HS-27A (cell line): Measurements from ENCODE around the gene GCH1.
"Not testable (repeated sequence)": the region's sequence is repeated elsewhere in the genome, so short reads cannot be mapped to it uniquely, and the experiment has no call there.

Experiments used
- DNase-seq: peaks from one replicate; pipeline ENCODE4 v3.0.0-alpha.2; 2012; ENCODE audit warnings: low read depth, missing footprints

GCH1 gene, protein sequence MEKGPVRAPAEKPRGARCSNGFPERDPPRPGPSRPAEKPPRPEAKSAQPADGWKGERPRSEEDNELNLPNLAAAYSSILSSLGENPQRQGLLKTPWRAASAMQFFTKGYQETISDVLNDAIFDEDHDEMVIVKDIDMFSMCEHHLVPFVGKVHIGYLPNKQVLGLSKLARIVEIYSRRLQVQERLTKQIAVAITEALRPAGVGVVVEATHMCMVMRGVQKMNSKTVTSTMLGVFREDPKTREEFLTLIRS

GRCh38 chr14:54902521-54903420 lies at the start of gene GCH1:
Gene GCH1 (minus strand): TSS chr14:54902826. CDS start chr14:54902663, 163 bp downstream.
- no peak for DNase-seq

- DNase-seq: no peak
These were observed 44.6 kb upstream of the GCH1 start for GRCh38 chr14:54947230-54947629.

DNA sequence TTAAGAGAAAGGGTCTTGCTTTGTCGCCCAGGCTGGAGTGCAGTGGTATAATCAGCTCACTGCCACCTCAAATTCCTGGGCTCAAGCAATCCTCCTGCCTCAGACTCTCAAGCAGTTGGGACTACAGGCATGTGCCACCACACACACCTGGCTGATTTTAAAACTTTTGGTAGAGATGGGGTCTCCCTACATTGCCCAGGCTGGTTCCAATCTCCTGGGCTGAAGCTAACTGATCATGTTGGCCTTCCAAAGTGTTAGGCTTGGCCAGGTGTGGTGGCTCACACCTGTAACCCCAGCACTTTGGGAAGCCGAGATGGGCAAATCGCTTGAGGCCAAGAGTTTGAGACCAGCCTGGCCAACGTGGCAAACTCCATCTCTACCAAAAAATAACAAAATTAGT lies 43.9 kb upstream of the GCH1 start:
- no peak for DNase-seq

GRCh38 chr14:54944737-54945391 lies 42.2 kb upstream of the GCH1 start:
- no peak for DNase-seq

- no peak for DNase-seq
These were observed 40.3 kb upstream of the GCH1 start for GRCh38 chr14:54942913-54943312.

- DNase-seq: no peak
These were observed 34.2 kb upstream of the GCH1 start for GRCh38 chr14:54936816-54937215.

DNA sequence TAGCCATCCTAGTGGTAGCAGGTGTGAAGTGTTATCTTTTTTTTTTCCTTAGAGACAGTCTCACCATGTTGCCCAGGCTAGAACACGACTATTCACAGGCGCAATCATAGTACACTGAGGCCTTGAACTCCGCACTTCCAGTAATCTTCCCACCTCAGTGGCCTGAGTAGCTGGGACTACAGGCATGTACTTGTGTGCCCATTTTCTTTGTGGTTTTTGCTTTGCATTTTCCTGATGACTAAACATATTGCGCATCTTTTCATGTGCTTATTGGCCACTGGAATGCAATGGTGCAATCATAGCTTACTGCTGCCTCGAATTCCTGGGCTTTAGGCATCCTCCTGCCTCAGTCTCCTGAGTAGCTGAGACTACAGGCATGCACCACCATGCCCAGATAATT lies 33.3 kb upstream of the GCH1 start:
- no peak for DNase-seq

DNA sequence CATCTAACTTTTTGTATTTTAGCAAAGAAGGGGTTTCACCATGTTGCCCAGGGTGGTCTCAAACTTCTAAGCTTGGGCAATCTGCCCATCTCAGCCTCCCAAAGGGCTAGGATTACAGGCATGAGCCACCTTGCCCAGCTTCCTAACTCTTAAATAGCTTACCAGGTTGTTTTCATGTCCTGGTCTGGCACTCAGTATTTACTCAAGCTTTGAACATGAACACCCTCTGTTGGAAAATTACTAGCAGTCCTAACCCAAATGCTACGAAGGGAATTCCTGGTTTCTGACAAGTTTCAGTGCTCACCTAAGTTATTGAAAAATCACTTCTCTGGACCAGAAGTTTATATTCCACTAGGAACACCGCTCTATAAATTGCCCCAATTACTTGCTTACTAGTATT lies 32.5 kb upstream of the GCH1 start:
- no peak for DNase-seq

DNA sequence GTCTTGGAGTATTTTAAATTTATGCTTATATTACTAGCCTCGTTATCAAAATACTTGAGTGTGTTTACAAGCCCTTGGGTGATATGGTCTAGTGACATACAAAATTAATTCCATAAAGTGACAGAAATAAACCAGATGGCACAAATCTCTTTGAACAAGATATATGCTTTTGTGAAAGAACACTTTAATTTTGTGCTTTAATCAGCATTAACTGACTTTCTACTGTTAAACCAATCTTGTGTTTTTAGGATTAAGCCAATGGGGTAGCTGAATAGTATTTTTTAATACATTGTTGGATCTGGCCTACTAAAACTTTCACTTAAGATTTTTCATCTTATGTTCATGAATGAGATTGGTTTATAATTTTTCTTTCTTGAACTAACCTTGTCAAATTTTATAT lies 30.4 kb upstream of the GCH1 start:
- no peak for DNase-seq

DNA sequence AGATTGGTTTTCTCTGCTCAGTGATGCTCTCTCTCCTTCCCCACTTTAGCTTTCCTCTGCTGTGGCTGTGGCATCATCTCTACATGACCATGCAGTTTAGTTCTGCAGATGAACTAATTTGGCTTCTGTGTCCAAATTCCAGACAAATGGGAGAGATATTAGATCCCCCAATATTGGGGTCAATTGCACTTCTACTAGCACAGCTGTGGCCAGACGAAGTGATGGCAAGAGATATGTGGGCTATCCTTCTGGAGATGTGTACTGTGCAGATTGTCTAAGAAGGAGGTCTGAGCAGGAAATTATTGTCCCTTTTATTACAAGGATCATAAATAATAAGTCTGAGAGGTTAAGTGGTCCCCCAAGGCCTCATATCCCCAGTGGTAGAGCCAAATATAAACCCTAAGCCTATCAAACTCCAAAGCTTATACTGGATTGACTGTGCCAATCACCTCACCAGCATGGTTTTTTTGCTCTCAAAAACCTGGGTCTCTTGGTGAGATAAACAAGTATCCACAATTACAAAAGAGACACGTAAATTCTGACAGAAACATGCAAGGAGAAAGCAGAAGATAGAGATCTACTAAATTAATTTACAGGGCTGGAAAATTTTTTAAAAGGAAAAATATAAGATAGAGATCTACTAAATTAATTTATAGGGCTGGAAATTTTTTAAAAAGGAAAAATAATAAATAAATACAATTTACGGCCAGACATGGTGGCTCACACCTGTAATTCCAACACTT lies 29.1 kb upstream of the GCH1 start:
- no peak for DNase-seq

DNA sequence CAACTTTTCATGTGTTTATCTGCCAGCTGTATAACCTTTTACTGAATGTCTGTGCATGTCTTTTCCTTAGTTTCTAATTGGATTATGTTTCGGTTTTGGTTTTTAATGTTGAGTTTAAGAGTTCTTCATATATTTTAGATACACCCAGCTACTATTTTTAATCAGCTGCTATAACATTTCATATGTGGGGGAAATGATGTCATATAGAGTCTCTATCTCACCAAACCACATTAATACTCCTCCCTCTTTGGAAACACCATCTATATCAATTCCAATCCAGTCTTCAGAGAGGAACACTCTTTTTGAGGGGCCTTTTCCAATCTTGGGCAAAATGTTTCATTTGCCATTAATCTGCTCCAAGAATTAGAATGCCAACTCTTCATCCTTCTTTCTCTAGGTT lies 28.5 kb upstream of the GCH1 start:
- DNase-seq: no peak

- no peak for DNase-seq
These were observed 26.9 kb upstream of the GCH1 start for GRCh38 chr14:54929556-54929955.

DNA sequence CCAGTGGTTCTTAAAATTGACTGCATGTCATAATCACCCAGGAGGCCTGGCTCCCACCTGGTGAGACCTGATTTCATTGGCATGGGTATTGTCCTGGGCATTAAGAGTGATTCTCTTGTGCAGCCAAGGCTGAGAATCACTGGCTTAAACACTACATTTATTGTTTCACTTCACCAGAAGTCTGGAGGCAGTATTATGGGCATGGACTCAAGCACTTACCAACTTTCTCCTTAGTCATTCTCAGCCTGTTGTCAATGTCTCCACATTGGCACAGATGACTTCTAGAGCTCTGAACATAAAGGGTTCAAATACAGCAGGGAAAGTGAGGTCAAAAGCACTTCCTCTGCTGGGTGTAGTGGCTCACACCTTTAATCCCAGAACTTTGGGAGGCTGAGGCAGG lies 25.6 kb upstream of the GCH1 start:
- DNase-seq: no peak

GRCh38 chr14:54927551-54927950 lies 24.9 kb upstream of the GCH1 start:
- DNase-seq: no peak

- not testable (repeated sequence) for DNase-seq
These were observed 23.9 kb upstream of the GCH1 start for GRCh38 chr14:54926570-54926969.

DNA sequence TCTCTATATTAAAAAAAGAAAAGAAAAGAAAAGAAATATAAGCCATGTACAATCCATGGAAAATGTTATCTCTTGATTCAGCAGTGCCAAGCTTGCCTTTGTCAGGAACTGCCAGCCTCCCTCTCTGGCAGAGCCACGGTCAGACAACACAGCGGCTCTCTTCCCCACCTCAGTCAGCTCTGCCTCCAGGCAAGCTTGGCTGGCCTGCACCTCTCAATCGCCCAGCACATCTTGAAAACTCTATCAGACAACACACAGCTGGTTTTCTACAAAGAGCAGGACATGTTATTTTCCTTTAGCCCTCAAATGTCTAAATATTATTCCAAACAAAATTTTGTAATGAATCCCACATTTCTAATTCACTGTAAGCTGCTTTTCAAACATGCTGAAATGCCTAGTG lies 20.0 kb upstream of the GCH1 start:
- no peak for DNase-seq

DNA sequence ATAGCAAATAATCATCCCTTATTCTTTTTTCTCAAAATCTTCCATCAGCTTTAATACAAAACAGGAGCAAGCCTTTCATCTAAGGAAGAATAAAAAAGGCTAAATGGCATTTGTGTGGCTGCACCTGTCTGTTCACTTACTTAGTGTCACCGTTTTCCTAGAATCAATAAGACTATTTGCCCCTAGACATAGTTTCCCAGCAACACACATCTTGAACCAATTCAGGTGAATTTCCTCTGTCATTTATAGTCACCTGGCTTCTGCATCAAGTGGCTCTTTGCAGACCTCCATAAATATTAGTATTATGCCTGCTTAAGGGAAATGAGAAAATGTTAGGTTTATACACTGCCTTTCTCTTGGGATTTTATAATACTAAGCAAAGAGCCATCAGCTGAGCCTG lies 17.4 kb upstream of the GCH1 start:
- DNase-seq: no peak

GRCh38 chr14:54919330-54919729 lies 16.7 kb upstream of the GCH1 start:
- DNase-seq: no peak

GRCh38 chr14:54918427-54918826 lies 15.8 kb upstream of the GCH1 start:
- DNase-seq: no peak

DNA sequence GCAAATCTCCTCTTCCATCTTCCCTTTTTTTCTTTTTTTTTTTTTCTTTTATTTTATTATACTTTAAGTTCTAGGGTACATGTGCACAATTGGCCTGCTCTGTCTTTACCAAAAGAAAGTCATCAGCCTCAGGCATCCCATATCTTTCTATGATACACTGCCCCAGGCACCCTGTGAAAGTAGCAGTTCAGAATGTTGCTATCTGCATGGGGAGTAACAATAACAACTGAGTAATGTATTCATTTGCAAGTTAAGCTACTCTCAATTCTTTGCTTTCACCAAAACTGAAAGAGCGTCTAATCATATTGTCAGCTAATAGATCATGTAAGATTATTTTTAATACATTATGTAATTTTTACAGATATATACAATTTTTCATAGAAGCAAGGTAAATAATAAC lies 13.5 kb upstream of the GCH1 start:
- no peak for DNase-seq

- no peak for DNase-seq
These were observed 7.4 kb upstream of the GCH1 start for GRCh38 chr14:54909817-54910558.

DNA sequence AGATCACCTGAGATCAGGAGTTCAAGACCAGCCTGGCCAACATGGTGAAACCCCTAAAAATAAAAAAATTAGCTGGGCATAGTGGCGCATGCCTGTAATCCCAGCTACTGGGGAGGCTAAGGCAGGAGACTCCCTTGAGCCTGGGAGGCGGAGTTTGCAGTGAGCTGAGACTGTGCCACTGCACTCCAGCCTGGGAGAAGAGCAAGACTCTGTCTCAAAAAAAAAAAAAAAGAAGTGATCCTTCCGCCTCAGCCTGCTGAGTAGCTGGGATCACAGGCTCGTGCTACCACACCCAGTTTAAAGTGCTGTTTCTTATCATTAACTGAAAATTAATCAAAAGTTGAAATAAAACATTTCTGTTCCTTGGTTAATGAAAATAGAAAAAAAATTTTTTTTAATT lies 6.3 kb upstream of the GCH1 start:
- not testable (repeated sequence) for DNase-seq
